ENCODE measurements around the gene PRX. TPM values are rescaled to one million over a fixed set of nuclear protein-coding genes. Genes with fewer than 3 reads are reported as not detected.

The PRX gene
- total and polyA plus RNA-seq, 2 experiments from 2014 or later = 4.2 TPM

- TF ChIP-seq, protein P1, sequence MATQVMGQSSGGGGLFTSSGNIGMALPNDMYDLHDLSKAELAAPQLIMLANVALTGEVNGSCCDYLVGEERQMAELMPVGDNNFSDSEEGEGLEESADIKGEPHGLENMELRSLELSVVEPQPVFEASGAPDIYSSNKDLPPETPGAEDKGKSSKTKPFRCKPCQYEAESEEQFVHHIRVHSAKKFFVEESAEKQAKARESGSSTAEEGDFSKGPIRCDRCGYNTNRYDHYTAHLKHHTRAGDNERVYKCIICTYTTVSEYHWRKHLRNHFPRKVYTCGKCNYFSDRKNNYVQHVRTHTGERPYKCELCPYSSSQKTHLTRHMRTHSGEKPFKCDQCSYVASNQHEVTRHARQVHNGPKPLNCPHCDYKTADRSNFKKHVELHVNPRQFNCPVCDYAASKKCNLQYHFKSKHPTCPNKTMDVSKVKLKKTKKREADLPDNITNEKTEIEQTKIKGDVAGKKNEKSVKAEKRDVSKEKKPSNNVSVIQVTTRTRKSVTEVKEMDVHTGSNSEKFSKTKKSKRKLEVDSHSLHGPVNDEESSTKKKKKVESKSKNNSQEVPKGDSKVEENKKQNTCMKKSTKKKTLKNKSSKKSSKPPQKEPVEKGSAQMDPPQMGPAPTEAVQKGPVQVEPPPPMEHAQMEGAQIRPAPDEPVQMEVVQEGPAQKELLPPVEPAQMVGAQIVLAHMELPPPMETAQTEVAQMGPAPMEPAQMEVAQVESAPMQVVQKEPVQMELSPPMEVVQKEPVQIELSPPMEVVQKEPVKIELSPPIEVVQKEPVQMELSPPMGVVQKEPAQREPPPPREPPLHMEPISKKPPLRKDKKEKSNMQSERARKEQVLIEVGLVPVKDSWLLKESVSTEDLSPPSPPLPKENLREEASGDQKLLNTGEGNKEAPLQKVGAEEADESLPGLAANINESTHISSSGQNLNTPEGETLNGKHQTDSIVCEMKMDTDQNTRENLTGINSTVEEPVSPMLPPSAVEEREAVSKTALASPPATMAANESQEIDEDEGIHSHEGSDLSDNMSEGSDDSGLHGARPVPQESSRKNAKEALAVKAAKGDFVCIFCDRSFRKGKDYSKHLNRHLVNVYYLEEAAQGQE (IDR thresholded peaks at IDR 0.05; ENCODE audit: unreplicated experiment) = no peak
Measured at GRCh38 chr19:40445780-40446262, 32.6 kb upstream of the PRX start (continued).

DNA sequence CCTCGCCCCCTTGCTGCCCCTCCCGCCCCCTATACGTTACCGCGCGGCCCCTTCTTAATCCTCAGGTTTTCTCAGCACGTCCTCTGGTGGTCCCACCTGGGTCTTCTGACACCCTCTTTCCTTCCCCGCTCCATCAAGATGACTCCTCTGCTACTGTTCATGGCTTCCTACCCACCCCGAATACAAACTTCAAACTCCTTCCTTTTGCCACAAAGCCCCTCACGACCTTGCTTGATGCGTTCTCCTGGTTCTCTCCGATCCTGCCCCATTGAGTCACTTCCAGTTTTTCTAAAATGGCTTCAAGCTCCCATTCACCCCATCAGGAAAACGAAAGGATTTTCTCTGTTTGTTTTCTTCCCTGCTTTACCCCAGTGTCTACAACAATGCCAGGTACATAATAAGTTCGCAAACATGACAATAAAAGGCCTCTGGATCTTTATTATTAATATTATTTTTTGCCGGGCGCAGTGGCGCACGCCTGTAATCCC lies 31.7 kb upstream of the PRX start:
- Histone ChIP-seq H2AFZ (peak overlapping the region; percentile 80), H3K27ac (ENCODE audit: low read depth) (peak overlapping the region; percentile 92), H3K36me3 (ENCODE audit: insufficient read depth) (peaks cover 16% of the 10 kb centered on the region; the same call in 1 of the 2 replicates), H3K27me3 (ENCODE audit: insufficient read depth) (no peaks in the 10 kb centered on the region), H3K4me3 (peak overlapping the region; percentile 100), H3K4me2 (peak overlapping the region; percentile 86), H3F3A (replicated peaks; ENCODE audit: low read depth) (peaks cover 22% of the 10 kb centered on the region), H3K4me1 (ENCODE audit: insufficient read depth) (peaks cover 13% of the 10 kb centered on the region), H3K9me2 (ENCODE audit: insufficient read depth) (no peaks in the 10 kb centered on the region), H4K20me1 (replicated peaks; ENCODE audit: insufficient read depth) (peaks cover 8% of the 10 kb centered on the region; the same call in 1 of the 2 replicates), H3K79me2 (replicated peaks; ENCODE audit: insufficient read depth) (peaks cover 26% of the 10 kb centered on the region)
- H3K4me3 Mint-ChIP-seq = peak overlapping the region; percentile 98
- peak overlapping the region; percentile 97 for H3K27ac Mint-ChIP-seq
- peaks cover 31% of the 10 kb centered on the region for H3K36me3 Mint-ChIP-seq (ENCODE audit: low read depth)
- peaks cover 17% of the 10 kb centered on the region for H3K27me3 Mint-ChIP-seq (ENCODE audit: insufficient read depth, low read depth, poor library complexity)
- H3K9me3 Mint-ChIP-seq = peaks cover 3% of the 10 kb centered on the region; the same call in 2 of the 3 replicates
- TF ChIP-seq ZNF331 (CRISPR knock-in tag; IDR thresholded peaks at IDR 0.05; ENCODE audit: low read depth) (no peak), NANOG (IDR thresholded peaks at IDR 0.05; ENCODE audit: borderline replicate concordance) (no peak), ZNF114 (CRISPR knock-in tag; IDR thresholded peaks at IDR 0.05) (no peak), CREB1 (CRISPR knock-in tag; IDR thresholded peaks at IDR 0.05; ENCODE audit: low read depth) (no peak), STAT1 (IDR thresholded peaks at IDR 0.05; ENCODE audit: unreplicated experiment) (no peak), EZH2 (IDR thresholded peaks at IDR 0.05; ENCODE audit: low read depth, unreplicated experiment) (no peak), POLR2AphosphoS5 (IDR thresholded peaks at IDR 0.05; ENCODE audit: low read depth) (peak; percentile 43; the same call in 1 of the 2 replicates)
- TF ChIP-seq, protein P2, sequence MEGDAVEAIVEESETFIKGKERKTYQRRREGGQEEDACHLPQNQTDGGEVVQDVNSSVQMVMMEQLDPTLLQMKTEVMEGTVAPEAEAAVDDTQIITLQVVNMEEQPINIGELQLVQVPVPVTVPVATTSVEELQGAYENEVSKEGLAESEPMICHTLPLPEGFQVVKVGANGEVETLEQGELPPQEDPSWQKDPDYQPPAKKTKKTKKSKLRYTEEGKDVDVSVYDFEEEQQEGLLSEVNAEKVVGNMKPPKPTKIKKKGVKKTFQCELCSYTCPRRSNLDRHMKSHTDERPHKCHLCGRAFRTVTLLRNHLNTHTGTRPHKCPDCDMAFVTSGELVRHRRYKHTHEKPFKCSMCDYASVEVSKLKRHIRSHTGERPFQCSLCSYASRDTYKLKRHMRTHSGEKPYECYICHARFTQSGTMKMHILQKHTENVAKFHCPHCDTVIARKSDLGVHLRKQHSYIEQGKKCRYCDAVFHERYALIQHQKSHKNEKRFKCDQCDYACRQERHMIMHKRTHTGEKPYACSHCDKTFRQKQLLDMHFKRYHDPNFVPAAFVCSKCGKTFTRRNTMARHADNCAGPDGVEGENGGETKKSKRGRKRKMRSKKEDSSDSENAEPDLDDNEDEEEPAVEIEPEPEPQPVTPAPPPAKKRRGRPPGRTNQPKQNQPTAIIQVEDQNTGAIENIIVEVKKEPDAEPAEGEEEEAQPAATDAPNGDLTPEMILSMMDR (conservative IDR thresholded peaks at IDR 0.05; ENCODE audit: low read depth in 2 of 2) = peak in 1 of 2 experiments; percentile 74; a peak in 2 of 4 replicates
- TF ChIP-seq, protein P3, sequence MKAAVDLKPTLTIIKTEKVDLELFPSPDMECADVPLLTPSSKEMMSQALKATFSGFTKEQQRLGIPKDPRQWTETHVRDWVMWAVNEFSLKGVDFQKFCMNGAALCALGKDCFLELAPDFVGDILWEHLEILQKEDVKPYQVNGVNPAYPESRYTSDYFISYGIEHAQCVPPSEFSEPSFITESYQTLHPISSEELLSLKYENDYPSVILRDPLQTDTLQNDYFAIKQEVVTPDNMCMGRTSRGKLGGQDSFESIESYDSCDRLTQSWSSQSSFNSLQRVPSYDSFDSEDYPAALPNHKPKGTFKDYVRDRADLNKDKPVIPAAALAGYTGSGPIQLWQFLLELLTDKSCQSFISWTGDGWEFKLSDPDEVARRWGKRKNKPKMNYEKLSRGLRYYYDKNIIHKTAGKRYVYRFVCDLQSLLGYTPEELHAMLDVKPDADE (IDR thresholded peaks at IDR 0.05) = no peak
- DNase-seq (ENCODE audit: low spot score) = no peak
- no peak for ATAC-seq
- peaks cover 28% of the 10 kb centered on the region for H3K4me1 Mint-ChIP-seq
